ENCODE measurements around the gene GLS2. TPM values are rescaled to one million over a fixed set of nuclear protein-coding genes. Genes with fewer than 3 reads are reported as not detected.

Gene GLS2
- total and polyA plus RNA-seq, 10 of the 15 experiments (the other 5 are each of a cell fraction or from before 2014, with no cell fraction given) = 0.64 to 6.4 (median 3.3) TPM

- TF ChIP-seq WRNIP1 (IDR thresholded peaks at IDR 0.05; ENCODE audit: borderline replicate concordance, low read depth, low read length) = 0 out of 2 replicates have a peak, but pooled peaks have one; percentile 33
- TF ChIP-seq FOXM1 (IDR thresholded peaks at IDR 0.05; ENCODE audit: low read depth, low read length) = no peak
- TF ChIP-seq SMARCA5 (IDR thresholded peaks at IDR 0.05) = no peak
- no peak for TF ChIP-seq ZBTB33 (IDR thresholded peaks at IDR 0.05)
- TF ChIP-seq ATF2 (IDR thresholded peaks at IDR 0.05; ENCODE audit: low read length) = no peak
- no peak for TF ChIP-seq MYC (IDR thresholded peaks at IDR 0.05; ENCODE audit: insufficient read depth, insufficient read length, insufficient replicate concordance, low read length, severe bottlenecking)
- no peak for TF ChIP-seq ZNF217 (IDR thresholded peaks at IDR 0.05)
- no peak for TF ChIP-seq ZNF274 (IDR thresholded peaks at IDR 0.05; ENCODE audit: insufficient read depth, insufficient read length)
- TF ChIP-seq RFX5 (IDR thresholded peaks at IDR 0.05; ENCODE audit: low read depth, low read length) = no peak
- TF ChIP-seq RAD51 (IDR thresholded peaks at IDR 0.05) = peak; percentile 95
- 0 out of 2 replicates have a peak, but pooled peaks have one; percentile 17 for TF ChIP-seq DPF2 (IDR thresholded peaks at IDR 0.05)
- no peak for TF ChIP-seq ETV6 (conservative IDR thresholded peaks at IDR 0.05 in 1 of 2, IDR thresholded peaks at IDR 0.05 in 1 of 2; ENCODE audit: borderline replicate concordance in 1 of 2, low read depth in 1 of 2)
- TF ChIP-seq HDAC2 (IDR thresholded peaks at IDR 0.05) = no peak
- peak; percentile 58 for TF ChIP-seq EED (IDR thresholded peaks at IDR 0.05; ENCODE audit: low read depth)
- TF ChIP-seq, protein P1, sequence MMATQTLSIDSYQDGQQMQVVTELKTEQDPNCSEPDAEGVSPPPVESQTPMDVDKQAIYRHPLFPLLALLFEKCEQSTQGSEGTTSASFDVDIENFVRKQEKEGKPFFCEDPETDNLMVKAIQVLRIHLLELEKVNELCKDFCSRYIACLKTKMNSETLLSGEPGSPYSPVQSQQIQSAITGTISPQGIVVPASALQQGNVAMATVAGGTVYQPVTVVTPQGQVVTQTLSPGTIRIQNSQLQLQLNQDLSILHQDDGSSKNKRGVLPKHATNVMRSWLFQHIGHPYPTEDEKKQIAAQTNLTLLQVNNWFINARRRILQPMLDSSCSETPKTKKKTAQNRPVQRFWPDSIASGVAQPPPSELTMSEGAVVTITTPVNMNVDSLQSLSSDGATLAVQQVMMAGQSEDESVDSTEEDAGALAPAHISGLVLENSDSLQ (IDR thresholded peaks at IDR 0.05) = no peak
- TF ChIP-seq FOXK2 (IDR thresholded peaks at IDR 0.05) = no peak
- TF ChIP-seq ZBED1 (IDR thresholded peaks at IDR 0.05; ENCODE audit: borderline replicate concordance) = no peak
- TF ChIP-seq NR2C1 (IDR thresholded peaks at IDR 0.05) = no peak
- peak; percentile 98 for TF ChIP-seq PML (IDR thresholded peaks at IDR 0.05; ENCODE audit: low read length)
- TF ChIP-seq, protein P2, sequence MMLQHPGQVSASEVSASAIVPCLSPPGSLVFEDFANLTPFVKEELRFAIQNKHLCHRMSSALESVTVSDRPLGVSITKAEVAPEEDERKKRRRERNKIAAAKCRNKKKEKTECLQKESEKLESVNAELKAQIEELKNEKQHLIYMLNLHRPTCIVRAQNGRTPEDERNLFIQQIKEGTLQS (IDR thresholded peaks at IDR 0.05; ENCODE audit: borderline replicate concordance, extremely low read depth, low read depth, low read length) = peak; percentile 63; the same call in 1 of the 2 replicates
- TF ChIP-seq POLR2A (IDR thresholded peaks at IDR 0.05; ENCODE audit: low read depth, low read length) = peak; percentile 91
- TF ChIP-seq, protein P3, sequence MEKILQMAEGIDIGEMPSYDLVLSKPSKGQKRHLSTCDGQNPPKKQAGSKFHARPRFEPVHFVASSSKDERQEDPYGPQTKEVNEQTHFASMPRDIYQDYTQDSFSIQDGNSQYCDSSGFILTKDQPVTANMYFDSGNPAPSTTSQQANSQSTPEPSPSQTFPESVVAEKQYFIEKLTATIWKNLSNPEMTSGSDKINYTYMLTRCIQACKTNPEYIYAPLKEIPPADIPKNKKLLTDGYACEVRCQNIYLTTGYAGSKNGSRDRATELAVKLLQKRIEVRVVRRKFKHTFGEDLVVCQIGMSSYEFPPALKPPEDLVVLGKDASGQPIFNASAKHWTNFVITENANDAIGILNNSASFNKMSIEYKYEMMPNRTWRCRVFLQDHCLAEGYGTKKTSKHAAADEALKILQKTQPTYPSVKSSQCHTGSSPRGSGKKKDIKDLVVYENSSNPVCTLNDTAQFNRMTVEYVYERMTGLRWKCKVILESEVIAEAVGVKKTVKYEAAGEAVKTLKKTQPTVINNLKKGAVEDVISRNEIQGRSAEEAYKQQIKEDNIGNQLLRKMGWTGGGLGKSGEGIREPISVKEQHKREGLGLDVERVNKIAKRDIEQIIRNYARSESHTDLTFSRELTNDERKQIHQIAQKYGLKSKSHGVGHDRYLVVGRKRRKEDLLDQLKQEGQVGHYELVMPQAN (conservative IDR thresholded peaks at IDR 0.05) = peak; percentile 99
- TF ChIP-seq KDM1A (IDR thresholded peaks at IDR 0.05; ENCODE audit: borderline replicate concordance) = no peak
Observed at GRCh38 chr12:56448860-56449621, 38.9 kb downstream of the GLS2 start, which contains the start of gene TIMELESS (continued).

All from GM12878 (cell line).